22Rv1 (cell line): ENCODE results near the gene WRNIP1.

Experiments
- H3K27ac ChIP-seq: fragments of 450-650 bp; 2 replicates; pipeline ENCODE4 v1.5.1; 2017
- ZFX ChIP-seq: fragments of 450-650 bp; IDR thresholded peaks from 2 replicates; pipeline ENCODE4 v1.6.1; 2017; ENCODE audit warnings: antibody characterized with exemption, borderline replicate concordance
- TF ChIP-seq, protein P1 (sequence below): fragments of 450-650 bp; IDR thresholded peaks from 2 replicates; pipeline ENCODE4 v1.5.1; 2017; ENCODE audit warnings: mild to moderate bottlenecking

Gene WRNIP1

DNA sequence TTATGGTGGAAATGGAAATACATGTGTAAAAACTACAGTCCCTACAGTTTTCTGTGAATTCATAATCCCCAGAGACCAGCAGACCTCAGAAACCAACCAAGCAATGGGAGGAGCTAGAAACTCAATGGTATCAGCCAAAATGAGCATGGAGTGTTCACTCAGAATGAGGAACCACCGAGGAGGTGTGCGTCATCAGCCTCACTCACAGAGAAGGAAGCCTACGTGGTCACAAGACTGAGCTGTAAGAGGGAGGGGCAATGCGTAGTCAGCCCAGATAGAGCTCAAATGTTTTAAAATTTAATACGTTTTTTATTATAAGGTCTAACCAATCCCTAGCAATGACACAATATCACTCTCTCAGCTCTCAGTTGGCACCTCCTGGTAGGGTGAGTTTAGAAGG is 31.9 kb upstream of the WRNIP1 start:
- no peak overlapping the region for H3K27ac ChIP-seq
- no peak for TF ChIP-seq ZFX
- TF ChIP-seq, protein P1, sequence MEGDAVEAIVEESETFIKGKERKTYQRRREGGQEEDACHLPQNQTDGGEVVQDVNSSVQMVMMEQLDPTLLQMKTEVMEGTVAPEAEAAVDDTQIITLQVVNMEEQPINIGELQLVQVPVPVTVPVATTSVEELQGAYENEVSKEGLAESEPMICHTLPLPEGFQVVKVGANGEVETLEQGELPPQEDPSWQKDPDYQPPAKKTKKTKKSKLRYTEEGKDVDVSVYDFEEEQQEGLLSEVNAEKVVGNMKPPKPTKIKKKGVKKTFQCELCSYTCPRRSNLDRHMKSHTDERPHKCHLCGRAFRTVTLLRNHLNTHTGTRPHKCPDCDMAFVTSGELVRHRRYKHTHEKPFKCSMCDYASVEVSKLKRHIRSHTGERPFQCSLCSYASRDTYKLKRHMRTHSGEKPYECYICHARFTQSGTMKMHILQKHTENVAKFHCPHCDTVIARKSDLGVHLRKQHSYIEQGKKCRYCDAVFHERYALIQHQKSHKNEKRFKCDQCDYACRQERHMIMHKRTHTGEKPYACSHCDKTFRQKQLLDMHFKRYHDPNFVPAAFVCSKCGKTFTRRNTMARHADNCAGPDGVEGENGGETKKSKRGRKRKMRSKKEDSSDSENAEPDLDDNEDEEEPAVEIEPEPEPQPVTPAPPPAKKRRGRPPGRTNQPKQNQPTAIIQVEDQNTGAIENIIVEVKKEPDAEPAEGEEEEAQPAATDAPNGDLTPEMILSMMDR: no peak

DNA sequence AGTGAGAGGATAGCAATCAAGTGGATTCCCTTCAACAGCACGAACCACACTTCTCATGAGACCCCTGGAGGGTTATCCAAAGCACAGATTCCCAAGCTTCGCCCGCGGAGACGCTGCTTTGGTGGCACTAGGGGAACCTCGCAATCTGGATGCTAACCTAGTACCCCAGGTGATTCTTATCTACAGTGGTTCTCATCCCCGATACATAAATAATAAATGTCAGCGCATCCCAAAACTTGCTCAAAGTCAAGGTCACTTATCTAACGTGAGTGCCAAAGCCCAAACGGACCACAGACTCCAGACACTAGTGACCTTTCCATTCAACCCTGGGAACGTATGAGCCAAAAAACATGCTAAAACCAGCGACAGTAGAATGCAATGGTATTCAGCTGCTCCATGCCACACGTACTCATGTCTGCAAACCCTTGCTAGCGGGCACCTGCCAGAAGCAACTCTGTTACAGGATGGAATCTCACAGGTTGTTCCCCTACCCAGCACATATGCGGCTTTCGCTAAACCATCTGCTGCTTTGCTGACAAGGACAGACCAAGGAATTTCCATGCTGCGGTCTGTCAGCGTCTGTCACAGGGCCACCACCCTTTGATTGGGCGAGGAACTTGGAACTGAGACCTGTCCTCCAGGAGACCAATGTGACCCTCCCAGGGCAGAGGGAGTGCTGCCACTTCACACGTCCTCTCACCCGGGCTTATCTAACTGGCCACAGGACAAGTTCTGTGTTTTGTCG is 31.3 kb upstream of the WRNIP1 start:
- TF ChIP-seq, protein P1: no peak
- TF ChIP-seq ZFX: no peak
- H3K27ac ChIP-seq: no peak overlapping the region

DNA sequence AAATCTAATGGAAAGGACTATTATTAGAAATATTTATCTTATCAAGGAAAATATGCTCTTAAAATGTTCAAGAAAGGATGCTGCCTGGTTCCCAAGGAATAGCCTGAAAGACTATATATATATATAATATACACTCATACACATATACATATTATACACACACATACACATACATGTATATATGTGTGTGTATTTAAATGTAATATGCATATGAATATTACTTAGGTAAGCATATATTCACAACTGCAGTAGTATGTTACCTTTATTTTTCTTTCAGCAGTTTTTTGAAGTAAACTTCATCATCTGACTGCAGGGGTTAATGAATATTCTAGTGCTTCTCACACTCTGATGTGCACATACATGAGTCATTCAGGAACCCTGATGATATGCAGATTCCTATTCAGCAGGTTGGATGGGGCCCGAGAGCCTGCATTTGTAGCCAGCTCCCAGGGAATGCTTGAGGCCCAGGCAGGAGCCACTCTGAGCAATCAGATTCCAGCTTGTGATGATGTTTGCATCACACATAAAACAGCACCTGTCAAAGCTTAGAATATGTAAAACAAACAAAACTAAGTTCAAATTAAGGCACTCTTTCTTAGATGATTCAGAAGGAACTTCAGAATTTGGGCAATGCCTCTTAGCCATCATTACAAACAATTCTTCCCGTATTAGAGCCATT is 30.6 kb upstream of the WRNIP1 start:
- TF ChIP-seq, protein P1: no peak
- no peak for TF ChIP-seq ZFX
- H3K27ac ChIP-seq: no peak overlapping the region

DNA sequence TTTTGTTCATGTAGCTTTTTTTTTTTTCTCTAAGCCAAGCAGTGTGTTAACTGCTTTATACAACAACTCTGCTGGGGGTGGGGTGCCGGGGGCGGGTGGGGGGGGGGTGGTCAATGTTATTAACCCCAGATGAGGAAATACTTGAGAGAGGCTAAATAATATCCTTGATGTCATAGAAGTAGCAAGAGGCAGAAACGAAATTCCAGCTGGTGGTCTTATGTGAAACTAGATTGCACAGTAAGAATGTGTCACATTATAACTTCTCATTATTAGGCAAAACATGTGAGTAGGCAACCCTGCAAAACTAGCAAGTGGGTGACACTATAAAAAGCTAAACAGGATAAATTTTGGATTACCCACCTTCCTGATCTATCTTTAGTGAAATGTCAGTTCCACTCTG is 27.3 kb upstream of the WRNIP1 start:
- no peak for TF ChIP-seq ZFX
- TF ChIP-seq, protein P1: no peak
- H3K27ac ChIP-seq: no peak overlapping the region

DNA sequence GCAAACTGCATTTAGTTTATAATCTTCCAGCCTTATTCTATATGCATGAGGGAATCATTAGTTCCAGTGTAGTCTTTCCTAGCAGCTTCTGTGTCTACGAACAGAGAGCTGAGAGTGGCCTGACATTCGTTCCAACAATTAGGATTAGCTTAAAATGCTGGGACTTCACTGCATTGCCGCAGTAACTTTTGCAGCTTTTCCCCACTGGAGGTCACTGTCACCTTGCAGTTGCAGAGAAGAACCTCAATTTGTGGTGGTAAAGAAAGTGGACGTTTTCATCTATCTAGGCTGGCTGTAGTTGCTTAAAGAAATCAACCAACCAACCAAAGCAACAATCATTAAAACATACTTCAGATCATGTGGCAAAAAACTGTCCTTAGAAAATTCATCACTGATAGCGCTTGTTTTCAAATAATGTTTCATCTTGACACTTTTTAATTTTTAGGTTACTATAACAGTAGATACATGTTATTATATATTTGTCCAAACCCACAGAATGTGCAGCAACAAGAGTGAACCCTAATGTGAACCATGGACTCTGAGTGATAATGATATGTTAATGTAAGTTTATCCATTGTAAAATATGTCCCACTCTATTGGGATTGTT is 26.7 kb upstream of the WRNIP1 start:
- no peak overlapping the region for H3K27ac ChIP-seq
- TF ChIP-seq ZFX: no peak
- TF ChIP-seq, protein P1: peak; percentile 74

DNA sequence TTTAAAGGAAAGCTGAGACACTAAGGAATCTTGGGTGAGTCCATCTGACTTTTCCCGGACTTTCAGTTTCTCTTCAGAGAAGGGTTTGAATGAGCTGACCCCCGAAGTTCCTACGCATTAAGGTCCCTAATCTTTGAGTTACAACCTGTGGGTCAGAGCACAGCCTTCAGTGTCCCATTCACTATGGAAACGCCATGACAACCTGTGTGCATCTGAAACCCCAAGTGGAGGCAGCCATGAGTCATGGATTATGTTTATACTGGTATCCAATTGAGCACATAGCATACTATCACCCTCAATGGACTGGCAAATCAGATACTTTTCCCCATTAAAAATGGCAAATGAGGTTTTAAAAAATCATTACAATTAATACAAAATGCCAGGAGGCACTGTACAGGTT is 25.9 kb upstream of the WRNIP1 start:
- TF ChIP-seq, protein P1: no peak
- TF ChIP-seq ZFX: no peak
- H3K27ac ChIP-seq: no peak overlapping the region

DNA sequence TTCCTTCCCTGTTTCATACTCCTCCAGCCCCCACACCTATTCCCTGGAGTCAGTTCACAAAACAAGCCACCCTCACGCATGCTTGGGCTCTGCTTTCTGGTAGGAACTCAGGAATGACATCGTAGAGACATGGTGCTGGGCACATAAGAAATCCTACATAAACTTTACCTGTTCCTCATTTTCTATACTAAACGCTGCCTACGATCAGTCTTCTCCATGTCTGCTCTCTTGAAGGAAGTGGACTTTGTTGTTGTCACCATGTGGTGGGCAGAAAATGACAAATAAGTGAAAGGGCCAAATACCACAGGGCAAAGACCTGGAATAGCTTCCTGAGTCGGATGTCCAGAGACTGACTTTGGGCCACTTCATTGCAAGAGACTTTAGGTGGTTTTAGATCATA is 24.6 kb upstream of the WRNIP1 start:
- TF ChIP-seq, protein P1: no peak
- no peak for TF ChIP-seq ZFX
- H3K27ac ChIP-seq: no peak overlapping the region
